Epidermal melanocyte (primary cell): ENCODE results near the gene CCDC102A.

Source experiments
- DNase-seq: peaks from one replicate; pipeline ENCODE4 v3.0.0; 2011; ENCODE audit warnings: low spot score; ENCODE audit not compliant: insufficient read length

Gene CCDC102A

DNA sequence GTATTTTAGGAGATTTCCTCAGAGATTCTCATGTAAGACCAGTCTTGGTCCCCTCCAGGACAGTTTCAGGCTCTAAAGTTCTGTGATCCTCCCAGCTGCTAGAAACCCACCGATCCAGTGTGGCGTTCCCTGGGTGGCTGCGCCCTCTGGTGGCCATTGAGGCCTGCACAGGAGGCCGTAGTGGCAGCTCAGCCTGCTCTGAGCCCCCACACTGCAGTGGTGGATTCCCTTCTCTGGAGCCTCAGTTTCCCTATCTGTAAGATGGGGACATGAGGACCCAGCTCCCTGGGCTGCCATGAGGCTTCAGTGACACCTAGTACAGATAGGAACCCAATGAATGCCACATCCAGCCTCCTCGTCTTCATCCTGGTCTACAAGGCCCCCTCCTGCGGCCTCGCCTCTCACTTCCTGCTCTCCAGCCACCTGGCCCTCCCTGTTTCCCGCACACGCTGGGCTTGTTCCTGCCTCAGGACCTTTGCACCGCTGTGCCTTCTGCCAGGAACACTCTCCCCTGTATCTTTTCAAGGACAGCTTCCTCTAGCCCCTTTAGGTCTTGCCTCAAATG, 16.5 kb downstream of the CCDC102A start:
- peak; percentile 99 for DNase-seq

- DNase-seq: no peak
These were observed 17.4 kb downstream of the CCDC102A start for GRCh38 chr16:57518922-57519321.

- no peak for DNase-seq
These were observed 17.9 kb downstream of the CCDC102A start for GRCh38 chr16:57518520-57518919.

- no peak for DNase-seq
These were observed 18.7 kb downstream of the CCDC102A start for GRCh38 chr16:57517397-57518367.

DNA sequence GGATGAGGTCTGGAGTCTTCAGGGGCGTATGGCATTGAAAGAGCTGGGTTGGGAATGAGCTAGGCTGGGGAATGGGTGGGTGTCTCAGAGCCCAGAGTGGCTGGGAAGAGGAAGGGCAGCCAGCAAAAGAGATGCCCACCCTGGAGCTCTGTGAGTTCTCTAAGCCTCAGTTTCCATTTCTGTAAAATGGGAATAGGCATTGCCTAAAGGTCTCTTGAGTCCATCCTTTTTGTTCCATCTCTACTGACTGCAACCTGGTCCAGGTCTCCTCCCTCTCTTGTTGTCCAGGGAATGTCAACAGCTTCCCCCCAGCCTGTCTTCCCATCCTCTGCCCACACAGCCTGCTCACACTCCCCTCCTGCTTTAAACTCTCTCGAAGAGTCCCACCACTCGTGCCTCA, 19.6 kb downstream of the CCDC102A start:
- DNase-seq: no peak

DNA sequence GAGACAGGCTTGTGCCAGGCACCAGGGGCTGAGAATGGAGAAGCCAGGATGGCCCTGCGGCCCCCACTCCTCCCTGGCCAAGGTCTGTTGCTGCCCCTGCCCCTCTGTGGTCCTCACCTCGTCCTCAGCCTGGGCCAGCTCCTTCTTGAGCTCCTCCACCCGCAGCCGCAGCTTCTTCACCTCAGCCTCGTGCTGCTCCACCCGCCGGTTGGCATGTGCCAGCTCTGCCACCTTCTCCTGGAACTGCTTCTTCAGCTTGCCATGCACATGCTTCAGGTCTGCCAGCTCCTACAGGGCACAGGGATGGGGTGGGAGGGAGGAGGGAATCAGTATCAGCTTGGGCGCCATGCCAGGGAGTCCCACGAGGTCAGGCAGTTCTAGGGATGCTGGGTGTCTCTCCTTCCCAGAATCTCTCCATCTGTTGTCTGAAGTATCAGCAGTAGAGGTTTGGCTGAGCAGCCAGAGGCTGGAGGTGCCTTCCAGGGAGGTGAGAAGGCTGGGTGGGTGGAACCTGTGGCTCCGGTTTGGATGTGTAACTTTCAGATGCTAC, 20.1 kb downstream of the CCDC102A start:
- no peak for DNase-seq

- DNase-seq: no peak
These were observed 21.4 kb downstream of the CCDC102A start for GRCh38 chr16:57514791-57515600.

- DNase-seq: no peak
These were observed 22.0 kb downstream of the CCDC102A start for GRCh38 chr16:57514371-57514770.

- no peak for DNase-seq
These were observed 22.8 kb downstream of the CCDC102A start for GRCh38 chr16:57513371-57514102.

DNA sequence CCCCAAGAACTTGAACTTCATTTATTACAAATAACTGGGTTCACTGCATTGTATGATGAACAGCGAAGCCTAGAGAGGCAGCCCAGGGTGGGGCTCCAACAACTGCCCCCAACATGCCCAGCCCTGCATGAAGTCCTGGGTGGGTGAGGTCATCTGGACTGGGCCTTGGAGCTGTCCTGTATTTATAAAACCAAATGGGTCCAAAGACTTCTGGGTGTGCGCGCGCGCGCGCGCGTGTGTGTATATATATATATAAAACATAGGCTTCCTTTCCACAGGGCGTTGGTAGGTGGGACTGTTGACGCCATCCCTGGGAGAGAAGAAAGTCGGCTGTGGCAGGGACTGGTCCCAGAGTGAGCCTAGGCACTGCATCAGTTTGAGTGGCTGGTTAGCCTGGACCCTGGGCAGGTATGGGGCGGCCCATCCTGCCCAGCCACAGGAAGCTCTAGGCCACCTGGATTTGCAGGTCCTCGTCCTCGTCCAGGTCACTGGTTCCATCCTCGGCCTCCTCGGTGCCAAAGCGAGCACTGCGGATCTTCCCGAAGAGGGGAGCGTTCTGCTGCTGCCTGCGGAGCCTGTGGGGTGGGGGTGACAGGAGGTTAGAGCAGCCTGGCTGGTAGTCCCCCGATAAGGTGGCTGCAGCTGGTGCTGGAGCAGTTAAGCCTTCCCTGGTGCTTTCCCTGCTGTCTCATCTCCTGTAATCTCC, 23.9 kb downstream of the CCDC102A start:
- no peak for DNase-seq

GRCh38 chr16:57510016-57510871, 26.1 kb downstream of the CCDC102A start:
- DNase-seq: no peak

GRCh38 chr16:57509231-57509923, 27.0 kb downstream of the CCDC102A start:
- DNase-seq: no peak

GRCh38 chr16:57508035-57508425, 28.3 kb downstream of the CCDC102A start:
- no peak for DNase-seq

GRCh38 chr16:57507136-57508034, 29.0 kb downstream of the CCDC102A start:
- no peak for DNase-seq

- no peak for DNase-seq
These were observed 31.2 kb downstream of the CCDC102A start for GRCh38 chr16:57505169-57505568.

GRCh38 chr16:57504491-57504890, 31.9 kb downstream of the CCDC102A start:
- DNase-seq: no peak

DNA sequence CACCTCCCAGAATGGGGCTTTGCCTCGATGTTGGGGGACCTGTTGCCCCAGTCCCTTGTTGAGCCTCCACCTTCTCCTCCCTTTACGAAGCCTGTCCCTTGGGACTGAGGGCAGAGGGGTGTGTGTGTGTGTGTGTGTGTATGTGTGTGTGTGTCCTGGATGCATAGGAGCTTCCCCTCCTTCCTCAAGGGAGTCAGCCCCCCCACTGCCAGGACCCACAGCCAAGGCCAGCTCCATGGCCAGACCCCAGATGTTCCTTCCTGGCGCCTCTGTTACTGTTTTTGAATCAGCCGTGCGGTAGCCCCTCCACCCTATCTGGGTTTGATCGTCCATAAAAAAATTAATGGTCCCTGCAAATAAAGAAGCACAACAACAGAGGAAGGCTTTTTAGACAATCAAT, 32.4 kb downstream of the CCDC102A start:
- no peak for DNase-seq

DNA sequence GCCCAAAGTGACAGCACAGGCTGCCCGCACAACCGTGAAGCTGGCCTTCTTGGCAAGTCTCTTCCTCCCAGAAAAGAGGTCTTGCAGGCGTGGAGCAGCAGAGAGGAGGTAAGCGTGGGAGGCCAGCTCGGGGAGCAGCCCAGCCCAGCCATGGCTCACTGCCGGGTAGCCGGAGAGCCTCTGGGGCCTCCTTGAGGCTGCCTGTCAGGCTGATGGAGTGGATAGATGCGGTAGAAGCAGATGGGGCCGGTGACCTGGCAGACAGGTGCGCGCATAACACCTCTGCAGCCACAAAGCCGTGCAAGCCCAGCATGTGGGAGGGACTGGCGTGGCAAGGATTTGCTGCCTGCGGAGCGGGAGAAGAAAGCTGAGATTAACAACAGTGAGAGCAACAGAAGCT, 33.0 kb downstream of the CCDC102A start:
- no peak for DNase-seq
